GM12865 (cell line): ENCODE results near the gene GAL3ST2.
A peak's percentile ranks its signal among the peaks of the same experiment; 100 is the strongest.

Source experiments
- DNase-seq: peaks from one replicate; pipeline ENCODE4 v3.0.0; 2010; ENCODE audit warnings: low read depth
- H3K4me3 ChIP-seq: 2 replicates; pipeline ENCODE4 v1.5.1; 2011; ENCODE audit warnings: mild to moderate bottlenecking, low read depth, low read length, control low read depth
- TF ChIP-seq, protein P1 (sequence below): IDR thresholded peaks from 2 replicates; pipeline ENCODE4 v1.5.1; 2011; ENCODE audit warnings: low read length, control low read depth, low read depth, inconsistent platforms; ENCODE audit not compliant: insufficient read depth; ENCODE audit errors: missing control alignments

GAL3ST2 gene

DNA sequence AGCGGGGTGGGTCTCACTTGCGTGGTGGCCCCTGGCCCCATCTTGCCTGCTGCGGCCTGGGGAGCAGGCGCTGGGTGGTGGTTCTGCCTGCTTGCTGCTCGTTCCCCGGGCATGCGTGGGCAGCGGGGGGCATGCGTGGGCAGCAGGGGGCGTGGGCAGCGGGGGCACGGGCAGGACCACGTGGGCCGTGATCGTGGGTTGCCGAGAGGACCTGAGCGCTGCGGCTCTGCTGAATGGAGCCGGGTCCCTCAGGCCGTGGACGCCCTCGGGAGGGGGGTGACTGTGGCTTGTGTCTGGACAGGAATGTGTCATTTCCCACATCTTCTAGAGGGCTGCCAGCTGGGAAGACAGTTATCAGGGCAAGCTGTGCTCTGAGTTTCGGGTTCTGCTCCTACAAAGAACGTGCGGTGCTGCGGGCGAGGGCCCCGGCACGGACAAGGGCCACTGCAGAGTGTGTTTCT, 8.3 kb upstream of the GAL3ST2 start:
- TF ChIP-seq, protein P1, sequence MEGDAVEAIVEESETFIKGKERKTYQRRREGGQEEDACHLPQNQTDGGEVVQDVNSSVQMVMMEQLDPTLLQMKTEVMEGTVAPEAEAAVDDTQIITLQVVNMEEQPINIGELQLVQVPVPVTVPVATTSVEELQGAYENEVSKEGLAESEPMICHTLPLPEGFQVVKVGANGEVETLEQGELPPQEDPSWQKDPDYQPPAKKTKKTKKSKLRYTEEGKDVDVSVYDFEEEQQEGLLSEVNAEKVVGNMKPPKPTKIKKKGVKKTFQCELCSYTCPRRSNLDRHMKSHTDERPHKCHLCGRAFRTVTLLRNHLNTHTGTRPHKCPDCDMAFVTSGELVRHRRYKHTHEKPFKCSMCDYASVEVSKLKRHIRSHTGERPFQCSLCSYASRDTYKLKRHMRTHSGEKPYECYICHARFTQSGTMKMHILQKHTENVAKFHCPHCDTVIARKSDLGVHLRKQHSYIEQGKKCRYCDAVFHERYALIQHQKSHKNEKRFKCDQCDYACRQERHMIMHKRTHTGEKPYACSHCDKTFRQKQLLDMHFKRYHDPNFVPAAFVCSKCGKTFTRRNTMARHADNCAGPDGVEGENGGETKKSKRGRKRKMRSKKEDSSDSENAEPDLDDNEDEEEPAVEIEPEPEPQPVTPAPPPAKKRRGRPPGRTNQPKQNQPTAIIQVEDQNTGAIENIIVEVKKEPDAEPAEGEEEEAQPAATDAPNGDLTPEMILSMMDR: no peak
- DNase-seq: no peak
- no peak overlapping the region for H3K4me3 ChIP-seq

DNA sequence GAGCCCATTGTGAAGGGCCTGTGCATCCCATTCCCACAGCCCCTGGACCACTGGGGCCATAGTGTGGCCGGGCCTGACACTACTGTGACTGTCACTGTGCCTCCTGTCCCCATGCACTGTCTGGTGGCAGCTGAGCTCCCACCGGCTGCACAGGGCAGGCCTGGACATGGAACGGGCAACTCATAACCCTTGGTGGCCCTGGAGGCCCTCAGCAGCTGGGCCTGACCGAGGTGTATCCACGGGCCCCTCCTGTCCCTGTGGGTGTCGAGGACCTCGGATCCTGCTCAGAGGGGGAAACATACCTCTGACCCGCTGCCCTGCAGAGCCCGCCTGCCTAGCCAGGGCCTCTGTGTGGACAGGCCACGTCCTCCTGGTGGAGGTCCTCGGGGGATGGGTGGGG, 7.8 kb upstream of the GAL3ST2 start:
- DNase-seq: no peak
- no peak overlapping the region for H3K4me3 ChIP-seq
- TF ChIP-seq, protein P1: no peak

DNA sequence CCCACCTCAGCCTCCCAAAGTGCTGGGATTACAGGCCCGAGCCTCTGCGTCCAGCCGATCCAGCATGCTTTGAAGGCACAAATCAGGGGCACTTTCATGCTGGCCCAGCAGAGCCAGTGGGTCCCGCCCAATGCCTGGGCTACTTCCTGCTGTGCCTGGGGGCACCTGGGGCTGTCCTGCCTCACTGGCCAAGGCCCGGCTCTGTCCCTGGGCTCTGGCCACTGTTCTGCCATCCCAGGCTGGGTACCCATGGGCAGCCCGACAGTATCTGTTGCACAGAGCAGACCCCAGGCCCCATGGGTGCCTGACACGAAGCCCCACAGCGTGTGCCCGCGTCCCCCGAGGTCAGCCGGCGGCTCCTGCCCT, 6.8 kb upstream of the GAL3ST2 start:
- TF ChIP-seq, protein P1: no peak
- H3K4me3 ChIP-seq: no peak overlapping the region
- no peak for DNase-seq

DNA sequence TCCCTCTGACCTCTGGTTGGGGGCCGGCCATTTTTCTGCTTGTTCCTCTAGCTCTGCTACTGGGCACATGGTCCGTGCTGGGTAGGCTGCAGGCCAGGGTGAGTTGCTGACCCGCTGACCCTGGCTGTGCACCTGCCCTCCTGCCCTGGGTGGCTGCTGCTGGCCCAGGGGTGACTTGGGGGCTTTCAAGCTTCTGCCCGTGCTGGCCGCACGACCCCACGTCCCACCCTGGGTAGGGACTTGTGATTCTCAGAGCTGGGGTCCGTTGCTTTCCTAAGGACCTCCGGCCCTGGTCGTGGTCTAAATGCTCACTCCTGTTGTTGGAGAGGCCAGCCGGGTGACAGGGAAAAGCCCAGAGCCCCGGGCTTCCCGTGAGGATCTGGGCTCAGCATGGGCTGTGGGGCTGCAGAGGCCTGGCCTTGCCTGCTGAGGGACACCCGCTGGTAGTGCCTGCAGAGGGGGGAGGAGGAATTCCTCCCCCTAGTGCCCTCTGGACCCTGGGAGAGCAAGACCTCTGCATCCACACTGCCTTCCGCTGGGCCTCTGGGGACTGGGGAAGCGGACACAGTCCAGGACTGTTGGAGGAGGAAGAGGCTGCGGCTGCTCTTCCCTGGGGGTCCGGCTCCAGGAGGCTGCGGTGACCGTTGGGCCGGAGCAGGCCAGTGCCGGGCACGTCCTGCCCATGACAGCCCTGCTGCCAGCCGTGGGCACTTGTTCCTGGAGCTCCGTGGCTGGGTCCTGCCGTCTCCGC, 6.3 kb upstream of the GAL3ST2 start:
- TF ChIP-seq, protein P1: no peak
- DNase-seq: no peak
- H3K4me3 ChIP-seq: no peak overlapping the region

DNA sequence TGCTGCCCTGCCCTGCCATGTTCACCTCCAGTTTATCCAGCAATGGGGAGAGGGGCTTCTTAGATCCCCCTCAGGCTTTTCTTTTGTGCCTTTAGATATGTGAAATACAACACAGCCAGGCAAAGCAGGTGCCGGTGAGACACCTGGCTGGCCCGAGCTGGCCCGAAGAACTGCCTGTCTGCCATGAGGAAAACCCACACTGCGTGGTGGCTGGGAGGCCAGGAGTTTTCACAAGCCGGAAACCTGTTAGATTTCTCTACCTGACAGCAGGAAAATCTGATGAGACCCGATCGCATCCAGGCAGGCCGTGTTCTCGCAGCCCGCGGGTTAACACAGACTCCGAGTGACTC, 5.7 kb upstream of the GAL3ST2 start:
- DNase-seq: no peak
- H3K4me3 ChIP-seq: no peak overlapping the region
- TF ChIP-seq, protein P1: no peak

DNA sequence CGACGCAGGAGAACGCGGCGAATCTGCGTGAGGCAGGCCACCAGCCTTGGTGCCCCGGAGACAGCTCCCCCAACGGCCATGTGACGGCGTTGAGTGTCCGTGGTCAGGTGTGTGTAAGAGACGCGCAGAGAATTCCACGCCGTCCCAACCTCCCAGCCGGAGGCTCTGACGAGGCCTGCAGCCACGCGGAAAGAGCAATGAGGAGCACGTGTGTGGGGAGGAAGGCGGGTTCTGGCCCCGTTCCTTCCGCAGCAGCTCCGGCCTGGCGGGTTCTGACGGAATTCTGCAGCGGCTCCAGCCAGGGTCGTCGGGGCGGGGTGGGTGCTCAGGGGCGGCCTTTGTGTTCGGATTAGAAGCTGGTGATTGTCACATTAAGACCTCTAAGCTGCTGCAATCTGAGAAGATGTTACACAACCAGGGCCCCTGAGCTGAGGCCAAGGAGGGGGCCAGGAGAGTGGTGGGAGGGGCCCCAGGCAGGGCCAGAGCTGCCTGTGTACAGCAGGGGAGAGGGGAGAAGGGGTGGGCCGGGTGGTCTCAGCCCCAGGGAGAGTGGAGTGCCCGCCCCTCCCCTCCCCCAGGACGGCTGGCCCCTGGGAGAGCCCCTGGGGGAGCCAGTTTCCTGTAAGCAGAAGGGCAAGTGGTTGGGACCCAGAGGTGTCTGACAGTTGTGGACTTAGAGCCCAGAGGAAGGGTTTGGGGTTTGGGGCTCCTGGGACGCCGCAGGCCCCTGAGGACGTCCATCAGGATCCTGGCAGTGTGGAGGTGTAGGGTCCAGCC, 5.1 kb upstream of the GAL3ST2 start:
- DNase-seq: peak; percentile 26
- peak overlapping the region; percentile 49 for H3K4me3 ChIP-seq
- TF ChIP-seq, protein P1: no peak
